HL-60/S4 treated with phorbol 12-myristate 13-acetate at 8.2 ng/mL for 4 days and 3 days (cell line): ENCODE measurements around the gene SLC12A8.

ENCODE experiments used
- in situ Hi-C: fragments of 300-500 bp; cut with MboI; formaldehyde crosslinking; loops from 2 replicates; pipeline ENCODE4 v1.15.0; 2022; ENCODE audit warnings: low sequenced_read_pairs

SLC12A8 gene

GRCh38 chr3:125187599-125187910 lies 25.0 kb downstream of the SLC12A8 start:
- in situ Hi-C loops, result no loop called here

GRCh38 chr3:125186800-125187598 lies 25.5 kb downstream of the SLC12A8 start:
- in situ Hi-C loops, result no loop called here

GRCh38 chr3:125186261-125186787 lies 26.2 kb downstream of the SLC12A8 start:
- in situ Hi-C loops, result no loop called here

- in situ Hi-C loops, result no loop called here
These were observed 26.7 kb downstream of the SLC12A8 start for GRCh38 chr3:125185805-125186204.

GRCh38 chr3:125179884-125180240 lies 32.7 kb downstream of the SLC12A8 start:
- in situ Hi-C loops, result no loop called here

- in situ Hi-C loops, result no loop called here
These were observed 33.2 kb downstream of the SLC12A8 start for GRCh38 chr3:125179143-125179883.

- in situ Hi-C loops, result no loop called here
These were observed 34.8 kb downstream of the SLC12A8 start for GRCh38 chr3:125177746-125178145.

GRCh38 chr3:125175295-125176078 lies 37.1 kb downstream of the SLC12A8 start:
- in situ Hi-C loops, result no loop called here

GRCh38 chr3:125172346-125172745 lies 40.2 kb downstream of the SLC12A8 start:
- in situ Hi-C loops, result no loop called here

- in situ Hi-C loops, result no loop called here
These were observed 43.7 kb downstream of the SLC12A8 start for GRCh38 chr3:125168711-125169393.

GRCh38 chr3:125166599-125167136 lies 45.9 kb downstream of the SLC12A8 start:
- in situ Hi-C loops, result no loop called here

GRCh38 chr3:125165948-125166553 lies 46.5 kb downstream of the SLC12A8 start:
- in situ Hi-C loops, result no loop called here

- in situ Hi-C loops, result no loop called here
These were observed 47.2 kb downstream of the SLC12A8 start for GRCh38 chr3:125165189-125165947.

GRCh38 chr3:125163739-125164601 lies 48.6 kb downstream of the SLC12A8 start:
- in situ Hi-C loops, result no loop called here

- in situ Hi-C loops, result no loop called here
These were observed 50.8 kb downstream of the SLC12A8 start for GRCh38 chr3:125161607-125162219.

GRCh38 chr3:125160606-125161371 lies 51.8 kb downstream of the SLC12A8 start:
- in situ Hi-C loops, result no loop called here

- in situ Hi-C loops, result no loop called here
These were observed 55.4 kb downstream of the SLC12A8 start for GRCh38 chr3:125157183-125157582.
